DOHH2 (cell line): ENCODE results near the gene PROZ.

Experiments used
- EZH2phosphoT487 ChIP-seq: fragments of 200-600 bp; sonication (generic); IDR thresholded peaks from 2 replicates; pipeline ENCODE4 v1.6.1; 2017; ENCODE audit warnings: borderline replicate concordance, mild to moderate bottlenecking, antibody characterized with exemption, low read length, moderate library complexity, mixed read lengths
- TF ChIP-seq, protein P1 (sequence below): fragments of 200-600 bp; sonication (generic); IDR thresholded peaks from one replicate; pipeline ENCODE4 v1.5.1; 2014; ENCODE audit warnings: antibody characterized with exemption, mild to moderate bottlenecking, low read depth, low read length; ENCODE audit not compliant: poor library complexity, severe bottlenecking

DNA sequence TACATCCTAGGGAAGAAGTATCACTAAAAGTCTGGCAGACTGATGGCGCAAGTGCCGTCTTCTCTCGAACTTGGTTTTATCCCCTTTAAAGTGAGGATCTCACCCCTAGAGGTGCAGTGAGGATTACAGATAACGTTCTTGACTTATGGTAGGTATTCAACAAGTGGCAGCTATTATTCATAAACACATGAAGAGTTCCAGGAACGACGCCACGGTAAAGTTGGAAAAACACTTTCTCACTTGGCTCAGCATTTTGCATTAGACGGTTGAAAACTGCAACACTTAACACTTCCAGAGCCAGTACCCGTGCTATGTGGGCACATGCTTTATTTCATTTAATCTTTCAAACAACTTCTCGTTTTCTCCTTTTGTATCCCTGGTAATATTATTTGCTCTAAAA lies 8.7 kb downstream of the PROZ start:
- TF ChIP-seq, protein P1, sequence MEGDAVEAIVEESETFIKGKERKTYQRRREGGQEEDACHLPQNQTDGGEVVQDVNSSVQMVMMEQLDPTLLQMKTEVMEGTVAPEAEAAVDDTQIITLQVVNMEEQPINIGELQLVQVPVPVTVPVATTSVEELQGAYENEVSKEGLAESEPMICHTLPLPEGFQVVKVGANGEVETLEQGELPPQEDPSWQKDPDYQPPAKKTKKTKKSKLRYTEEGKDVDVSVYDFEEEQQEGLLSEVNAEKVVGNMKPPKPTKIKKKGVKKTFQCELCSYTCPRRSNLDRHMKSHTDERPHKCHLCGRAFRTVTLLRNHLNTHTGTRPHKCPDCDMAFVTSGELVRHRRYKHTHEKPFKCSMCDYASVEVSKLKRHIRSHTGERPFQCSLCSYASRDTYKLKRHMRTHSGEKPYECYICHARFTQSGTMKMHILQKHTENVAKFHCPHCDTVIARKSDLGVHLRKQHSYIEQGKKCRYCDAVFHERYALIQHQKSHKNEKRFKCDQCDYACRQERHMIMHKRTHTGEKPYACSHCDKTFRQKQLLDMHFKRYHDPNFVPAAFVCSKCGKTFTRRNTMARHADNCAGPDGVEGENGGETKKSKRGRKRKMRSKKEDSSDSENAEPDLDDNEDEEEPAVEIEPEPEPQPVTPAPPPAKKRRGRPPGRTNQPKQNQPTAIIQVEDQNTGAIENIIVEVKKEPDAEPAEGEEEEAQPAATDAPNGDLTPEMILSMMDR = no peak
- TF ChIP-seq EZH2phosphoT487 = no peak
